Measurements from ENCODE around the gene VPS13D.
"Not testable (repeated sequence)": the region's sequence is repeated elsewhere in the genome, so short reads cannot be mapped to it uniquely, and the experiment has no call there.

The VPS13D gene

GRCh38 chr1:12469990-12470389 is 240.2 kb downstream of the VPS13D start:
- no peak for DNase-seq (ENCODE audit: low read depth in 2 of 2)

- DNase-seq (ENCODE audit: low read depth in 2 of 2): not testable (repeated sequence)
These were observed 241.1 kb downstream of the VPS13D start for GRCh38 chr1:12470916-12471315.

GRCh38 chr1:12472156-12472797 is 242.4 kb downstream of the VPS13D start:
- no peak for DNase-seq (ENCODE audit: low read depth in 2 of 2)

GRCh38 chr1:12472798-12473551 is 243.1 kb downstream of the VPS13D start:
- no peak for DNase-seq (ENCODE audit: low read depth in 2 of 2)

- no peak for DNase-seq (ENCODE audit: low read depth in 2 of 2)
These were observed 243.9 kb downstream of the VPS13D start for GRCh38 chr1:12473596-12474362.

- DNase-seq (ENCODE audit: low read depth in 2 of 2): no peak
These were observed 245.3 kb downstream of the VPS13D start for GRCh38 chr1:12475101-12475500.

- DNase-seq (ENCODE audit: low read depth in 2 of 2): no peak
These were observed 245.7 kb downstream of the VPS13D start for GRCh38 chr1:12475530-12475934.

GRCh38 chr1:12475947-12476346 is 246.1 kb downstream of the VPS13D start:
- DNase-seq (ENCODE audit: low read depth in 2 of 2): no peak

GRCh38 chr1:12477314-12477713 is 247.5 kb downstream of the VPS13D start:
- DNase-seq (ENCODE audit: low read depth in 2 of 2): no peak

- DNase-seq (ENCODE audit: low read depth in 2 of 2): peak; percentile 98
These were observed 248.2 kb downstream of the VPS13D start for GRCh38 chr1:12477936-12478611.

GRCh38 chr1:12478612-12478985 is 248.8 kb downstream of the VPS13D start:
- DNase-seq (ENCODE audit: low read depth in 2 of 2): no peak

GRCh38 chr1:12479311-12479710 is 249.5 kb downstream of the VPS13D start:
- no peak for DNase-seq (ENCODE audit: low read depth in 2 of 2)

GRCh38 chr1:12480041-12480440 is 250.2 kb downstream of the VPS13D start:
- DNase-seq (ENCODE audit: low read depth in 2 of 2): no peak

- DNase-seq (ENCODE audit: low read depth in 2 of 2): peak; percentile 54 to 62
These were observed 251.0 kb downstream of the VPS13D start for GRCh38 chr1:12480748-12481362.

GRCh38 chr1:12481928-12482327 is 252.1 kb downstream of the VPS13D start:
- DNase-seq (ENCODE audit: low read depth in 2 of 2): no peak

- no peak for DNase-seq (ENCODE audit: low read depth in 2 of 2)
These were observed 253.2 kb downstream of the VPS13D start for GRCh38 chr1:12482988-12483387.

GRCh38 chr1:12485231-12486058 is 255.6 kb downstream of the VPS13D start:
- no peak for DNase-seq (ENCODE audit: low read depth in 2 of 2)

- no peak for DNase-seq (ENCODE audit: low read depth in 2 of 2)
These were observed 256.2 kb downstream of the VPS13D start for GRCh38 chr1:12486059-12486341.

- no peak for DNase-seq (ENCODE audit: low read depth in 2 of 2)
These were observed 256.7 kb downstream of the VPS13D start for GRCh38 chr1:12486401-12487005.

GRCh38 chr1:12487520-12487919 is 257.7 kb downstream of the VPS13D start:
- no peak for DNase-seq (ENCODE audit: low read depth in 2 of 2)
